IPS-18c (cell line): ENCODE results near the gene FOXL2.
A peak's percentile ranks its signal among the peaks of the same experiment; 100 is the strongest.

Experiments
- H3K4me3 ChIP-seq: 2 replicates; pipeline ENCODE4 v1.7.0; 2013; ENCODE audit warnings: low read depth, mild to moderate bottlenecking, low read length, moderate library complexity; ENCODE audit not compliant: insufficient read depth
- H3K9me3 ChIP-seq: one replicate; pipeline ENCODE4 v1.6.1; 2013; ENCODE audit warnings: mild to moderate bottlenecking, low read length, moderate library complexity; ENCODE audit not compliant: control insufficient read depth, insufficient read depth

FOXL2 gene

DNA sequence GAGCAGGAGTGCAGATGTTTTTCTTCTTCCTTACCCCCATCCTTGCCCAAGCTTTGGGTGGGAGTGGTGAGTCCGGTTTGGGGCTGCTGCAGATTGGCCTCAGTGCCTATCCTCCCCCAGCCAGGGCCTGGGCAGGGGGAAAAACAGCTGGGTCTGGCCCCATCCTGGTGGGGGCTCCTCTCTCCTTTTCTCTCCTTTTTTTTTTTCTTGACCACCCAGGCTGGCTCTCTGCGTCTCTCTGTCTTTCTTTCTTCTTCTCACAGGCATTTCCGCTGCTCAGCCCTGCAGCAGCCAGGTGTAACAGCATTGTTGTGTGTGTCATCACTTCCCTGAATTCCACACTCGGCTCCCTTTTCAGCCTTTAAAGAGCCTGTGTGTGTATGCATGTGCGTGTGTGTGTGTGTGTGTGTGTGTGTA, 2.1 kb upstream of the FOXL2 start:
- Histone ChIP-seq H3K9me3 (peaks cover 2% of the 10 kb centered on the region), H3K4me3 (no peak overlapping the region)

DNA sequence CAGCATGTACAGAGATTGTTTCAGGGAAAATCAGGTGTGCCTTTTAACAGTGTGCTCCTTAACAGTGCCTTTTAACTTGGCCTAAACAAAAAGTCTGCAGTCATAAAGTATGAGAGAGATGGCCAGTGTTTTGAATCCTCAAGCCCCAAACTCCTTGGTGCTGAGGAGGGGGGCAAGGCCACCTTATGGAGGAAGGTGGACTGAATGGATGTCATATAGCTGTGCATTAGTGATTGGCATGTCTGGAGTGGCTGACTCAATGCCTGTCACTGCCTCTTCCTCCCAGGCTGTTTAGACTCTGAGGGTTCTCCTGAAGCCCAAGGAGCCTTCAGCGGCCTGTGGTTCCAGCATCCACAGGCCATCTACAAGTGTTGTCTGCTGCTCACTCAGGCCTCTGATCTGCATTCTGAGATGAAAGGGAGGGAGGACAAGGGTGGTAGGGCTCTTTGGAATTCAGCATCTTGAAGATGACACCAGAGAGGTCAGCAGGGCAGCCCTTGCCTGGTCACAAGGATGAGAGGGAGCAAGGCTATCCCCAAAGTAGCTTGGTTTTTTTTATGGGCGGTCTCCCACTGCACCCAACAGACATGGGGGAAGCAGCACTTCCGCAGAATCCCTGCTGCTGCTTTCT, 1.5 kb upstream of the FOXL2 start:
- 0 out of 2 replicates have a peak overlapping the region, but pooled peaks have one; percentile 9 for H3K4me3 ChIP-seq

DNA sequence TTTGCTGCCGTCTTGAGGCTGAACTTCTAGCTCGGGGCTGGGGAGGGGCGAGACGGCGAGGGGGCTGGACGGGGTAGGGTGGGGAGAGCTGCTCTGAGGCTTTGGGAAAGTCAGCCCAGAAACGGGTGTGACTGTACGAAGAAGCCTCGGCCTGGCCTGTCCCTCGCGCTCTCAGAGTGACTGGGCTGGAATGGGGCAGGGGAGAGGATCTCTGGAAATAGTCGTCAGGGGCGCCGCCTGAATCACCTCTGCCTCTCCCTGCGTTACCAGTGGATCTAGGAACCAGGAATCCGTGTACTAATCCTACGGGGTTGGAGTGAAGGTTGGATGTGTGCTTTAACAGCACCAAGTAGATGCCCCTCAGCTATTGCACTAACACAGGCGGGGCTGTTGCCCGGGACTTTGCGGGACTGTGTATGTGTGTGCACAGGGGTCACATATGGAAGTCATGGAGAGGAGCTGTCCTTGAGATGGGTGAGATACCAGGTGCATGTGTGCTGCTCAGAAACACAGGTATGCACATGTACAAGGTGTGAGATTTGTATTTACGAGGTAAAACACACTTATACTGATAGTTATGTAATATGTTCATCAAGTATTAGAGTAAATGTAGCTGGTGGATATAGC, 671 bp upstream of the FOXL2 start:
- H3K4me3 ChIP-seq, result peak overlapping the region; percentile 46
- H3K9me3 ChIP-seq, result peaks cover 2% of the 10 kb centered on the region

More for the DNA sequence above, 1.5 kb upstream of the FOXL2 start:
- H3K9me3 ChIP-seq, result peaks cover 2% of the 10 kb centered on the region

DNA sequence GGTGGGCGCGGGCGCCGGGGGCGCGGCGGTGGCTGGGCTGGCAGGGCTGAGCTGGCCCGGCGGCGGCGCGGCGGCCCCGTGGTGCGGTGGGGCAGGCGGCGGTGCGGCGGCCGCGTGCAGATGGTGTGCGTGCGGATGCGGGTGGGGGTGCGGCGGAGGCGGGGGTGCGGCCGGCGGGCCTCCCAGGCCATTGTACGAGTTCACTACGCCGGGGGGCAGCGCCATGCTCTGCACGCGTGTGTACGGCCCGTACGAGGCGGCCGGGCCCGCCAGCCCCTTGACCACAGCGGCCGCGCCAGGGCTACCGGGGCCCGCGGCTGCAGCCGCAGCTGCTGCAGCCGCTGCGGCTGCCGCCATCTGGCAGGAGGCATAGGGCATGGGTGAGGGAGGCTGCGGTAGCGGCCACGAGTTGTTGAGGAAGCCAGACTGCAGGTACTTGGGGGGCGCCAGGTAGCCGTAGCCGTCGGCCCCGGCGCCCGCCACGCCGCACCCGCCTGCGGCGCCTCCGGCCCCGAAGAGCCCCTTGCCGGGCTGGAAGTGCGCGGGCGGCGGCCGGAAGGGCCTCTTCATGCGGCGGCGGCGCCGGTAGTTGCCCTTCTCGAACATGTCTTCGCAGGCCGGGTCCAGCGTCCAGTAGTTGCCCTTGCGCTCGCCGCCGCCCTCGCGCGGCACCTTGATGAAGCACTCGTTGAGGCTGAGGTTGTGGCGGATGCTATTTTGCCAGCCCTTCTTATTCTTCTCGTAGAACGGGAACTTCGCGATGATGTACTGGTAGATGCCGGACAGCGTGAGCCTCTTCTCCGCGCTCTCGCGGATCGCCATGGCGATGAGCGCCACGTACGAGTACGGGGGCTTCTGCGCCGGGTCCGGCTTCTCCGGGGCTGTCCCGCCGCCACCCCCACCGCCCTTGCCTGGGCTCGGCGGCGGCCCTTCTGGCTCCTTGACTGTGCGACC, 951 bp downstream of the FOXL2 start:
- Histone ChIP-seq H3K4me3 (peak overlapping the region; percentile 46), H3K9me3 (peaks cover 2% of the 10 kb centered on the region)

DNA sequence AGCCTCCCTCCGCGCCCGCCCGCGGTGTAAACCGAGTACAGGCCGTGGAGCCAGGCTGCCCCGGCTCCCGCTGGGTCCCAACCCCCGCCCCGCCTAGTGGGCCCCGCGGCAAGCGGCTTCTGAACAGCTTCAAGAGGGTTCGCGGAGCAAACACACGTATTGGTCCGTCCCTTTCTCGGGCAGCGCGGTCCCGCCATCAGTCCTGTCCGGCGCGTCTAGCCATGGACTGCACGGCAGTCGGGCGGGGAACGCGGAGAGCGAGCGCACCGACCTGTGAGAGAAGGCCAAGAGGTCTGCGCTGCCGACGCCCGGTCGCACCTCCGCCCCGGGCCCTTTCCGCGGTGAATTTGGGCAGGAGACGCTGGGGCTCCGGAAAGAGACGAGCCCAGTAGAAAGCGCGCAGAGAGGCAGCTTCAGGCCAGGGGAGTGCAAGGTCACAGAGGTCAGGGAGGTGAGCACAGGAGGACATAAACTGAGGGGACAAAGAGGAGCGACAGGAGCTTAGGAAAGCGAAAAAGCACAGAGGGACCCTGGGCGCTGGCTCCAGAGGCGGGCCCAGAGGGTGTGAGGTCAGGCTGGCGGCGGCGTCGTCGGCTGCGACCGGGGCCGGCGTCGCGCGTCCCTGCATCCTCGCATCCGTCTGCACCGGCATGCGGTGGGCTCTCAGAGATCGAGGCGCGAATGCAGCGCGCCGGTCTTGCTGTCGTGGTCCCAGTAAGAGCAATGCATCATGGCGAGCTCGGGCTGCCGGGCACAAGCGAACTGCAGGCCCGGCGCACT, 1.8 kb downstream of the FOXL2 start:
- Histone ChIP-seq H3K9me3 (peaks cover under 1% of the 10 kb centered on the region), H3K4me3 (peak overlapping the region; percentile 50)

DNA sequence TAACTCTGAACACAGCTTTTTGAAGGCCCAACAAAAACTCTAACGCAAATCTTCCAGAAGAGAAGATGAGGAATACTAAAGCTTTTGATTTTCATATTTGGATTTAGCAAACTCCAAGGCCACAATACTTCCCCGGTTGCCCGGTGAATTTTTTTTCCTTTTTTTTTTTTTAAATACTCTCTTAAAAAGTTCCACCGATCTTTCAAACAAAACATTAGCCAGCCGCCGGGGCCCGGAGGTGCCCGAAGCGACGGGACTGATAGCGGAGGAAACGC, 2.3 kb downstream of the FOXL2 start:
- H3K9me3 ChIP-seq, result no peaks in the 10 kb centered on the region
- peak overlapping the region; percentile 50 for H3K4me3 ChIP-seq

DNA sequence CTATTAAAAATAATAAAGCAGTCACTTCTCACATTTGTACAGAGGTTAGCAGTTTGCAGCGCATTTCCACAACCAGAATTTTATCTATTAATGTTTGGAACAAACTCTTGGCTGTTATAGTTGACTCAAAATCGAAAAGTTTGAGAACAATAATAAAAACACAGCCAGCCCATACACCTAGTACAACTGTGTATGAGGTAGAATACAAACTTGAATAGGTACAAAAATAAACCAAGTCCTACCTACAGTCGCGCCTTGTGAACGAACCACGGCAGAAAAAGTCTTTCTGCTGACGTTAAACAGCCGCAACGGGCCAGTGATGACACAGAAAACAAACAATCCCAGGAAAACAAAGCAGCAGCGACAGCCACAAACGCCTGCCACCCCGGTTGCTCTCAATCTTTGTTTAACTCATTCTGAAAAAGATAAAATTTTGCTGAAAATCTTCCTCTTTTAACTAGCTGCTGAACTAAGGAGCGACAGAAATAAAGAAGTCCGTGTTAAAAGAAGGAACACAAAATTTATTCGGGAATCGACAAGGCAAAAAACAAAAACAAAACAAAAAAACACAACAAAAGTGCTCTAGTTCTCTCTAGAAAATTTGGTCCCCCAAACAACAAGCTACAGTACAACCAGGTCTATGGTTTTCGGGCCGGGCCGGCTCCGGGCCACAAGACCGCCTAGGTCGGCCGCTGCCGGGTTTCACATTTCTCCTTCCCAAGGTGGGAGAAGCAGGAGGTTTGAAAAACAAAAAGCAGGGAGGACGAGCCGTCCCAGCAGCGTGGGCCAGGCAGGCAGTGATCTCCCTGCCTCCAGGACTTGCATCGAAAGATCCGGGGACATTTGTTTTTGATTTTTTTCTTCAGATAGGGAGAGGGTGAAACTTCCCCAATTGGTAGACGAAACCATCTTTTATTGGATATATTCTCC, 2.9 kb downstream of the FOXL2 start:
- Histone ChIP-seq H3K9me3 (no peaks in the 10 kb centered on the region), H3K4me3 (peak overlapping the region; percentile 21; the same call in 1 of the 2 replicates)

DNA sequence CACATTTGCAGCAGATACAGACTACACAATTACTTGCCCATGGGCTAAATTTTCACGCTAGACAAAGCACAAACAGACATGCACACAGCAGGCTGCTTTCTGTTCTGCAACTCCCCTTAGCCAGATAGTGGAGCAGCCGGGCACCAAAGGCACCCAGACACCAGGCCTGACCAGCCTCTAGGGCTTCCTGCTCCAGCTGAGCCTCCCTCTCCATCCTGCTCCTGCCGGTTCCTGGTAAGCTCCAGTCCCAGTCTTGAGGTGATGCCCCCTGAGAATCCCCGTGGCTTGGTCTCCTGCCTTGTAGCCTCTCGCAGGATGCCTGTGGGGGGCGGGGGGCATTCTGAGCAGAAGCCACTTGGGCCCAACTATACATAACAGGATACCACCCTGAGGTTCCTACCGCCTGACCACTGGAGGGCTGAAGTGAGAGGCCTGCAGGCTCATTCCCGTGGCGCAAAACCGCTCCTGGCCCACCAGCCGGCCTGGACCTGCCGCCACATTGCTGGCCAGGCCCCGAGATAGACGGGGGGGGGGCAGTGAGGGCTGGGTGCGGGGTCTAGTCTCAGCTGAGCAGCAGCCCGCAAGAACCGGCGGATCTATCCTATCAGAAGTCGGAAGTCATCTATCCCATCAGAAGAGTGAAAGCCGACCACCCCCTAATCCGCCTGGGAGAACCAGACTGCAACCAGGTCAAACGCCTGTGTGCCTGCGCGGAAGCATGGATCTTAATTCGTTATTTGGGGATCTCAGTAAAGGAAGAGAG, 3.9 kb downstream of the FOXL2 start:
- no peak overlapping the region for H3K4me3 ChIP-seq
- no peaks in the 10 kb centered on the region for H3K9me3 ChIP-seq

DNA sequence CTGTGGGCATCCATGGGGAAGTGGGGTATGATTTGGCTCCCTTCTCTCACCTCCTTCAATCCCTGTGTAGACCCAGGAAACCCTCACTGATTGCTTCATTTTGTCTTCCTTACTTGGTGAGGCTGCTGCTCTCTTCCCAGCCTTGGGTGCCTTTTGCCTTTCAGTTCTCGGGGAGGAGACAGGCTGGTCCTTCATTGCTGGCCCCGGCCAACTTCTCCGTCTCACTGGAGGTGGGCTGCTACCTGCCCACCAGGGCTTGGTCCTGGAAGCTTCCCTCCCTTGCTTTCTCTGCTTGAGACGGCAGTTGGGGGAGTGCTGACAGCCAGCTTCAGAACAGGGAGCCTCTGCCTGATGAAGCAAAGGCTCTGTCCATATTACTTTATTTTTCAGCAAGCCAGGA, 4.7 kb downstream of the FOXL2 start:
- Histone ChIP-seq H3K4me3 (no peak overlapping the region), H3K9me3 (no peaks in the 10 kb centered on the region)

DNA sequence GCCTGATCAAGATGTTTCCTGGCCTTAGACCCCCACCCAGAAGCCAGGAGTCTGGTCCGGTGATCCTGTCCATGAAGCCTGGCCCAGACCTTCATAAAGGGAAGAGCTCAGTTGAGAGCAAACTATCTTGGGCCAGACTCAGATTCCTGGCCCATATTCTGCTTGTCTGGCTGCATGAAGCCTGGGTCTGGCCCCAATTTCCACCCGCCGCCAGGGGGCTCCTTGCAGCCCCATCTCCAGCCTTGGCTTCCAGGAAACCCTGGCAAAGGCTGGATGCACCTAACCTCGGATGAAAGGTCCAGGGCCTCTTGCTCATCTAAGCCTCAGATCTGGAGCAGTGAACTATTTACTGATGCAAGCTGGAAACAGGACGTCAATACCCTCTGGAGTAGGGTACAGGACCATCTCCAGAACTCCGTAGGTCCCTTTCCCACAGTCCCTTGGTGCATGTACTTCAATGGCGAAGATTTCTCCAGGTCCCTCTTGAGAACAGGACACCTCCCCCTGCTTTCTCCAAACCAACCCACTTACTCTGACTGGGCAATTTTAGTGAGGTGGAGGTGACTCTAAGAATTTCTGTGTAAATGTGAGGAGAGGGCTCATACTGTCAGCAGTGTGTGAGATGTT, 5.6 kb downstream of the FOXL2 start:
- H3K9me3 ChIP-seq, result no peaks in the 10 kb centered on the region
- H3K4me3 ChIP-seq, result no peak overlapping the region

DNA sequence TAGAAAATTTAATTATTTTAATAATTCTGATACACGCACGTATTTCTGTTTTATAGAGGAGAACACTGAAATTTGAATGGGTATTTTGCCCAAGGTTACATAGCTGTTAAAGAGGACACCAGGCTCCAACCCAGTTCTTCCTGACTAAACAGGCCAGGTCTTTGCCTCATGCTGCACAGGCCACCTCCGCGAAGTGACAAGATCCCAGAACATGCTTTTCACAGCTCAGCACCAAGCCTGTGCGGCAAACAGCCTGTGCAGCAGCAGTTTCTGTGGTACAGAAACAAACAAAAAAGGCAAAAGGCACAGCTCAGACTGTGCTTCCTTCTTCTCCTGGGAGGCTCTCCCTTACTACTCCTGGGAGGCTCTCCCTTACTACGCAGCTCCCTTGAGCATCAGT, 6.5 kb downstream of the FOXL2 start:
- no peaks in the 10 kb centered on the region for H3K9me3 ChIP-seq

DNA sequence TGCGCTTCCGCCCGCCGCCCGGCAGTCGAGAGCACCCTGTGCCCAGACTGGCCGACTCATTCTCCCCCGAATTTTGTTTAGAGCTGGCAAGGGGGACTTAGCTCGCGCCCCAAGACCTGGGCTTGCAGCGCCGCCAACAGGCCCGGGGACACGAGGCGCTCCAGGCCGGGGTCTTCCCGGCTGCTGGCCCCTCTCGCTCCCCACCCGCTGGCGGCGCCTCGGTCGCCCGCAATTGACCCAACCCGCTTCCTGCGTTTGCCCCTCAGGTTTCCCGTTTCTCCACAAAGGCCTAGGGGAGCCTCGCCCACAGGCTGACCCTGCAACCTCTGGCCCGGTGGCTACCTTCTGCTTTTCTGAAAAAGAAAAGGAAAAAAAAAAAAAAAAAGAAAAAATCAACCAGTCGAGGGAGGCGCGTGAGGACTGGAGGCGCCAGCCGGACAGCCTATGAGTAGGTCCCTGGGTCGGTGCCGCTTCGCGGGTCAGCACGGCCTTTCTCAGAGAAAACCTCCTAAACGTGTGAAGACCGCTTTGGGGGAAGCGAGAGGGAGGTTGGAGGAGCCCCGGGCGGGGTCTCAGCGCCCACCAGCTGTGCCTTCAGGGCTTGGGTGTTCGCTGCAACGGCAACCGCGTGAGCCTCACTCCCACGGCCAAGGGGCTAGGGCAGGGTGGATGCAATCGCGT, 7.2 kb downstream of the FOXL2 start:
- no peaks in the 10 kb centered on the region for H3K9me3 ChIP-seq
- peak overlapping the region; percentile 25; the same call in 1 of the 2 replicates for H3K4me3 ChIP-seq

More for the DNA sequence above, 6.5 kb downstream of the FOXL2 start:
- H3K4me3 ChIP-seq, result no peak overlapping the region

DNA sequence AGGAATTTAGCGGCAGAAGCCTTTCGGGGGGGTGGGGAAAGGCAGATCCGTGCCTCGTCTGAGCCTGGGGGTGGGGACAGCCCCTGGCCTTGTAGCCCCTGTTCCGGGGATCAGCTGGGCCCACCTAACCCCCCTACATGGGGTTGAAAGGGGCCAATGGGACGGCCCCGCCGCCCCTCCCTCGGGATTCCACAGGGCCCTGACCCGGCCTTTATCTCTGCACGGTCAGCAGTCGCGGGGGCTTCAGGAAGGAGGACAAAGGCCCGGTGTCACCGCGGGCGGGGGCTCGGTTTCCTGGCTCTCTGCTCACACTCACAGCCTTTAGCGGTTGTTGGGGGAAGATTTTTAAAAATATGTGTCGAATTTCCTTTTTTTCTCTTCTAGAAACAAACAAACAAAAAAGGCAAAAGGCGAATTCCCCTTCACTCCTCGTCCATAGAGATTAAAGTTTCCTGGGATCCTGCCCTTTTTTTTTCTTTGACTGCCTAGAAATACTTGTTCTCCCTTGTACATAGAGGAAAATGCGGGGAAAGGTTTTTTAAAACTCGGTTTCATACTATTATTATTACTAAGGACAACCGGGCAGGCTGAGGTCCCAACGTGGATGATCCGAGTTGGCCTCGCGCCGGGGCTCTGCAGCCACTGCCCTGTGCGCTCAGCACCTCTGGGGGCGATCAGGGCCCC, 7.9 kb downstream of the FOXL2 start:
- H3K4me3 ChIP-seq, result peak overlapping the region; percentile 25

DNA sequence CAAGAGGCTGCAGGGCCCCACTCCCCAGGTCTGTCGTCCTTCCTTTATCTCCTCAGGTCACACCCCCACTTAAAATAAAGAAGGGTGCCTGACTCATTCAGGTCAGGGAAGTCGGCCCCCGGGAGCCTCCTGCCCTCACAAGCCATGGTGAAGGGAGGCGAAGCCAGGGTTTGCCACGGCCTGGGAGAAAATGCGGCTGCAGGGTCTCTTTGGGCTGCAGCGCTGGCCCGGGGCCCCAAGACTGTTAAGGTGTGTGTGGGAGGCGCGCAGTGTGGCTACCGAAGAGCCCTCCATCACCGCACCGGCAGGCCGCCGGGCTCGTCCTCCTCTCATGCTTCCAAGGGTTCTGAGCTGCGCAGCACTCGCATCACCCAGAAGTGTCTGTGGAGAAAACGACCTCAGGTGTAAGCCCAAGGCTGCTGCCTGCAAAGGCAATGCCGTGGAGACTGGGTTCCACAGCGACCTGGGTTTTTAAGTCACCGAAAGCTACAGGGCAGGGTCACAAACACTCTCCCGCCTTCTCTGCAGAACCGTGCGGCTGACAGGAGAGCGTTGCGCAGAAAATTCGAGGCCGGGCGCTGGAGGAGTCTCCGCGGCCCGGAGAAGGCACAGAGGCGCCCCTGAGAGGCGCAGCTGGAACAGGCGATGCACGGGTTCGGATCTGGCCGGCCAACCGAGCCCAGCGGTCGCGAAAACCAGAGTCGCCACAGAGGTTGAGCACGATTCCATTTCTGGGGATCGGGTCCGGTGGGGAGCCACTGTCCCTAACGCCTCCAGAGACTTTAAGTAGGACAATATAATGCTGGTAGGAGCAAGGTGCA, 8.7 kb downstream of the FOXL2 start:
- Histone ChIP-seq H3K9me3 (no peaks in the 10 kb centered on the region), H3K4me3 (peak overlapping the region; percentile 4; the same call in 1 of the 2 replicates)

More for the DNA sequence above, 7.9 kb downstream of the FOXL2 start:
- no peaks in the 10 kb centered on the region for H3K9me3 ChIP-seq
